ENCODE data around the gene AGPAT4. TPM values are rescaled to one million over a fixed set of nuclear protein-coding genes. Genes with fewer than 3 reads are reported as not detected.

The AGPAT4 gene
- total RNA-seq, 1 experiment from 2014 or later, result 15.5 TPM

- H3K4me1 ChIP-seq (ENCODE audit: control insufficient read depth in 1 of 2, insufficient read depth in 2 of 2, low read length in 2 of 2), result peaks cover 0 to 16% of the 10 kb centered on the region in 2 experiments; a peak in 2 of 4 replicates
- H3K27me3 ChIP-seq (ENCODE audit: insufficient read depth, low read length), result no peaks in the 10 kb centered on the region
- ChIA-PET CTCF (no interaction called here), POLR2A (no interaction called here), RAD21 (ENCODE audit: low non-redundant PET in 1 of 2, low total read pairs in 2 of 2, uncharacterized antibody in 2 of 2, unreplicated experiment in 2 of 2) (no interaction called here)
- no TSS peak for BruUV-seq (replicated peaks)
- no peak overlapping the region for H2AFZ ChIP-seq (ENCODE audit: low read depth, low read length, poor library complexity, severe bottlenecking)
- no peaks in the 10 kb centered on the region for H3K79me2 ChIP-seq (ENCODE audit: insufficient read depth, low read length)
- ATAC-seq (no peak), DNase-seq (ENCODE audit: low read depth, low spot score) (no peak)
- H3K4me3 ChIP-seq (replicated peaks in 1 of 2; ENCODE audit: low read depth in 1 of 2, low read length in 2 of 2), result no peak overlapping the region
- no peaks in the 10 kb centered on the region for H3K36me3 ChIP-seq (ENCODE audit: control insufficient read depth in 1 of 2, insufficient read depth in 2 of 2, low read length in 2 of 2)
- no peak for TF ChIP-seq POLR2A (IDR thresholded peaks at IDR 0.05; ENCODE audit: borderline replicate concordance, extremely low read depth, insufficient read depth, insufficient read length)
- no peak for TF ChIP-seq YY1 (IDR thresholded peaks at IDR 0.05; ENCODE audit: extremely low read depth, insufficient replicate concordance, low read depth, low read length)
- no peak for TF ChIP-seq TCF7L2 (IDR thresholded peaks at IDR 0.05; ENCODE audit: borderline replicate concordance, extremely low read depth, insufficient read depth, insufficient read length)
- TF ChIP-seq MAX (IDR thresholded peaks at IDR 0.05), result no peak
- no peak for TF ChIP-seq ZBTB33 (IDR thresholded peaks at IDR 0.05; ENCODE audit: extremely low read depth, insufficient replicate concordance, low read length)
- no peak for TF ChIP-seq SIN3A (IDR thresholded peaks at IDR 0.05; ENCODE audit: low read depth)
- no peak for TF ChIP-seq JUND (IDR thresholded peaks at IDR 0.05)
- H3K27ac ChIP-seq (ENCODE audit: low read depth, low read length), result no peak overlapping the region
- no peaks in the 10 kb centered on the region for H3K9me3 ChIP-seq (ENCODE audit: control insufficient read depth in 1 of 2, insufficient read depth in 1 of 2, low read depth in 1 of 2, low read length in 2 of 2)
- intact Hi-C loops (cut with micrococcal nuclease), result loop anchor here (5.0 kb wide), 1 partner anchor 136 kb away; no protein-coding TSS in a partner anchor
- H4K20me1 ChIP-seq (ENCODE audit: insufficient read depth), result no peaks in the 10 kb centered on the region
- no peak overlapping the region for H3K4me2 ChIP-seq (ENCODE audit: low read length)
- H3K9ac ChIP-seq (ENCODE audit: low read length), result no peak overlapping the region
- no peaks in the 10 kb centered on the region for H3K9me2 ChIP-seq (ENCODE audit: insufficient read depth)
Measured at GRCh38 chr6:161235776-161236633, 37.9 kb downstream of the AGPAT4 start.

All from HCT116 (cell line).